ENCODE data around the gene MARCHF3. TPM values are rescaled to one million over a fixed set of nuclear protein-coding genes. Genes with fewer than 3 reads are reported as not detected.

MARCHF3 gene
- total RNA-seq, 2 donors from 2014 or later = 32.5 to 33.7 TPM

- intact Hi-C loops (cut with DNase I) = no loop called here
Observed at GRCh38 chr5:127015716-127016115, 14.6 kb downstream of the MARCHF3 start.

GRCh38 chr5:127014573-127014972 lies 15.8 kb downstream of the MARCHF3 start:
- no peak overlapping the region for H3K4me3 ChIP-seq
- peak overlapping the region; percentile 54 for H3K27ac ChIP-seq
- DNase-seq = no peak
- no peaks in the 10 kb centered on the region for H3K4me1 ChIP-seq
- H3K36me3 ChIP-seq = no peaks in the 10 kb centered on the region
- intact Hi-C loops (cut with DNase I) = no loop called here
- no peaks in the 10 kb centered on the region for H3K9me3 ChIP-seq
- no peak for TF ChIP-seq CTCF (IDR thresholded peaks at IDR 0.05)
- no peaks in the 10 kb centered on the region for H3K27me3 ChIP-seq
- no peak overlapping the region for H3K9ac ChIP-seq (ENCODE audit: low read depth in 2 of 2, low read length in 2 of 2)

More at GRCh38 chr5:127015716-127016115, 14.6 kb downstream of the MARCHF3 start:
- H3K9me3 ChIP-seq = no peaks in the 10 kb centered on the region
- H3K27me3 ChIP-seq = no peaks in the 10 kb centered on the region
- H3K4me3 ChIP-seq = no peak overlapping the region
- no peak for DNase-seq
- no peaks in the 10 kb centered on the region for H3K36me3 ChIP-seq
- no peaks in the 10 kb centered on the region for H3K4me1 ChIP-seq
- H3K27ac ChIP-seq = peak overlapping the region; percentile 54
- H3K9ac ChIP-seq (ENCODE audit: low read depth in 2 of 2, low read length in 2 of 2) = peak overlapping the region in 1 of 2 donors; percentile 58
- no peak for TF ChIP-seq CTCF (IDR thresholded peaks at IDR 0.05)

GRCh38 chr5:127013407-127013806 lies 17.0 kb downstream of the MARCHF3 start:
- intact Hi-C loops (cut with DNase I) = no loop called here
- Histone ChIP-seq H3K9me3 (no peaks in the 10 kb centered on the region), H3K9ac (ENCODE audit: low read depth in 2 of 2, low read length in 2 of 2) (peak overlapping the region in 1 of 2 donors; percentile 9), H3K4me3 (no peak overlapping the region), H3K27ac (peak overlapping the region; percentile 54), H3K4me1 (no peaks in the 10 kb centered on the region), H3K27me3 (no peaks in the 10 kb centered on the region), H3K36me3 (no peaks in the 10 kb centered on the region)
- DNase-seq = no peak
- TF ChIP-seq CTCF (IDR thresholded peaks at IDR 0.05) = no peak

- no peak for DNase-seq
- no peak for TF ChIP-seq CTCF (IDR thresholded peaks at IDR 0.05)
- Histone ChIP-seq H3K9ac (ENCODE audit: low read depth in 2 of 2, low read length in 2 of 2) (peak overlapping the region in 1 of 2 donors; percentile 9), H3K27ac (no peak overlapping the region), H3K9me3 (no peaks in the 10 kb centered on the region), H3K36me3 (no peaks in the 10 kb centered on the region), H3K4me3 (no peak overlapping the region), H3K27me3 (no peaks in the 10 kb centered on the region), H3K4me1 (no peaks in the 10 kb centered on the region)
- intact Hi-C loops (cut with DNase I) = no loop called here
Observed at GRCh38 chr5:127012916-127013315, 17.4 kb downstream of the MARCHF3 start.

- Histone ChIP-seq H3K4me3 (no peak overlapping the region), H3K9me3 (no peaks in the 10 kb centered on the region), H3K4me1 (no peaks in the 10 kb centered on the region), H3K27ac (no peak overlapping the region), H3K9ac (ENCODE audit: low read depth in 2 of 2, low read length in 2 of 2) (no peak overlapping the region), H3K36me3 (no peaks in the 10 kb centered on the region), H3K27me3 (no peaks in the 10 kb centered on the region)
- DNase-seq = no peak
- intact Hi-C loops (cut with DNase I) = no loop called here
- no peak for TF ChIP-seq CTCF (IDR thresholded peaks at IDR 0.05)
Observed at GRCh38 chr5:127011961-127012644, 18.3 kb downstream of the MARCHF3 start.
